Measurements from ENCODE around the gene MLXIPL. TPM values are rescaled to one million over a fixed set of nuclear protein-coding genes. Genes with fewer than 3 reads are reported as not detected.

Gene MLXIPL
- total RNA-seq, 1 donor from 2014 or later = 8.7 TPM

DNA sequence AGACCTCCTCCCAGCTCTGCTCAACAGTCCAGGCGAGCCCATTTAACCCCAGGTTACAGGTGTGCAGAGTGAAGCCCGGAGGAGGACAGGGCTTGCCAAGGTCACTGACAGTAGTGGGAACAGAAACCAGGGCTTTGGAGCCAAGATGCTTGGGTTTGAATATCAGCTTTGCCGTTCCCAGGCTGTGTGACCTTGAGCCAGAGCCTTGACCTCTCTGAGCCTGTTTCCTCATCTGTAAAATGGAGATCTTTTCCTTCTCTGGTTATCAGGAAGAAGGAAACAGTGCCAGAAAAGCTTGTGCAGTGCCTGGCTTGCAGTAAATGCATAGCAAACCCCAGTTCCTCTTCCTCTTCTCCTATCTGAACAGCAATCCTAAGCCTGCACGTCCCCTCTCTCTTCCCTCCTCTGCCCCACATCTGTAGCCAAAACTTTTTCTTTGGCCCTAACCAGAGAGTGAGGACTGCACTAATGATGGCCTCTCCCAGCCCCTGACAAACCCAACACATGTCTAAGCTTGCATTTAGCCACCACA lies 21.4 kb upstream of the MLXIPL start:
- TF ChIP-seq CTCF (IDR thresholded peaks at IDR 0.05; ENCODE audit: unreplicated experiment) = no peak
- Mint-ChIP-seq H3K27me3 (ENCODE audit: unreplicated experiment) (peaks cover 22% of the 10 kb centered on the region), H3K36me3 (ENCODE audit: low read depth, unreplicated experiment) (no peaks in the 10 kb centered on the region), H3K4me3 (ENCODE audit: unreplicated experiment) (no peak overlapping the region), H3K4me1 (ENCODE audit: unreplicated experiment) (peaks cover 25% of the 10 kb centered on the region), H3K27ac (ENCODE audit: unreplicated experiment) (no peak overlapping the region), H3K9me3 (ENCODE audit: unreplicated experiment) (no peaks in the 10 kb centered on the region)
- DNase-seq (ENCODE audit: low spot score) = no peak

DNA sequence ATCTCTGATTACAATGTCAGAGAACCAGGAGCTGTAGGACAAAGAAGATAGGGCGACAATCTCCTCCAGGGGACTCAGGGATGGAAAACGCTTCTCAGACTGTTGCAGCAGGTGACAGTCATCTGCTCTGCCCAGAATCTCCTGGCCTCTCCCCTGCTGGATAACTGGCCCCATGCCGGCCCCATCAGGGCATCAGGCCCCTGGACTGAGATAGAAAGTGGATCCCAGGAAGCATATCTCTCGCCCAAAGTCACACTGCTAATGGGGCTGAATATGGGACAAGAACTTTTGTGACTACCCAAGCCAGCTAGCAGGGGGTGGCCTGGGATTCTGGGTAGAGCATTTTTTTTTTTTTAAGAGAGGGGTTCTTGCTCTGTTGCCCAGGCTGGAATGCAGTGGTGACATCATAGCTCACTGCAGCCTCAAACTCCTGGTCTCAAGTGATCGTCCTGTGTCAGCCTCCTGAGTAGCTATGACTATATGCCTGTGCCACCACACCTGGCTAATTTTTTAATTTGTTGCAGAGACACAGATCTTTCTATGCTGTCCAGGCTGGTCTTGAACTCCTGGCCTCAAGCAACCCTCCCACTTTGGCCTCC lies 20.5 kb upstream of the MLXIPL start:
- Mint-ChIP-seq H3K27me3 (ENCODE audit: unreplicated experiment) (peaks cover 16% of the 10 kb centered on the region), H3K36me3 (ENCODE audit: low read depth, unreplicated experiment) (no peaks in the 10 kb centered on the region), H3K9me3 (ENCODE audit: unreplicated experiment) (no peaks in the 10 kb centered on the region), H3K4me3 (ENCODE audit: unreplicated experiment) (no peak overlapping the region), H3K4me1 (ENCODE audit: unreplicated experiment) (peaks cover 21% of the 10 kb centered on the region), H3K27ac (ENCODE audit: unreplicated experiment) (no peak overlapping the region)
- no peak for TF ChIP-seq CTCF (IDR thresholded peaks at IDR 0.05; ENCODE audit: unreplicated experiment)
- no peak for DNase-seq (ENCODE audit: low spot score)

DNA sequence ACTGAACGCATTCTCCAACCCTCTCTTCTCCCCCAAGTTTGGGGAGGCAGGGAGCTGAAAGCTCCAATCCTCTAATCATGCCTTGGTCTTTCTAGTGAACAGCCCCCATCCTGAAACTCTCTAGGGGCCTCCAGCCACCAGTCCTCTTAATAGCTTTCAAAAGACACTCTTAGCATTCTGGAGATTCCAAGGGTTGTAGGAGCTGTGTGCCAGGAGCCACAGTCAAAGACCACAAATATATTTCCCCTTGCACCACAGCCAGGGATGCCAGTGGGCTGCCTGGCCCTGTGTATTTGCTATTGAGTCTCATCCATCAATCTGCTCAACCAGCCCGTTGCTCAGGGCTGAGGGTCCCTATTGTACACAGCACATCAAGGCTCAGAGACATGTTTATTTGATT lies 18.5 kb upstream of the MLXIPL start:
- no peak for DNase-seq (ENCODE audit: low spot score)
- Mint-ChIP-seq H3K27ac (ENCODE audit: unreplicated experiment) (no peak overlapping the region), H3K4me1 (ENCODE audit: unreplicated experiment) (peaks cover 16% of the 10 kb centered on the region), H3K9me3 (ENCODE audit: unreplicated experiment) (no peaks in the 10 kb centered on the region), H3K4me3 (ENCODE audit: unreplicated experiment) (no peak overlapping the region), H3K36me3 (ENCODE audit: low read depth, unreplicated experiment) (no peaks in the 10 kb centered on the region), H3K27me3 (ENCODE audit: unreplicated experiment) (peaks cover 9% of the 10 kb centered on the region)
- TF ChIP-seq CTCF (IDR thresholded peaks at IDR 0.05; ENCODE audit: unreplicated experiment) = no peak

DNA sequence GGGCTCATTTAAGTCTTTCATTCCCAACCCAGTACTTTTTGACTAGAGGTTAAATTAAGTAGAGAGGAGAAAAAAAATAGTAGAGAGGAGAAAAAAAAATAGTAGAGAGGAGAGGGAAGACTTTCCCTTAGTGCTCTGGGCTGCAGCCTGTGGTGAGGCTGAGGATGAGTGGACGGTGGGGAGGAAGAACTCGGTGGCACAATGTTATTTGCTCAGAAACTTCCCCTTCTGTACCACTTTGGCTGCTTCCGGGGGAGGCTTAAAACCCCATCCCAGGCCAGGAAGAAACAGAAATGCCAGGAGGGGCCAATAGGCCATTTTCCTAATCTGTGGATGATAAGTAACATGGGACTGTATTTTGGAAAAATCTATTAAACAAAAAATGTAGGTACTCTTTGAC lies 14.6 kb upstream of the MLXIPL start:
- H3K36me3 Mint-ChIP-seq (ENCODE audit: low read depth, unreplicated experiment) = no peaks in the 10 kb centered on the region
- no peak overlapping the region for H3K27ac Mint-ChIP-seq (ENCODE audit: unreplicated experiment)
- H3K4me1 Mint-ChIP-seq (ENCODE audit: unreplicated experiment) = no peaks in the 10 kb centered on the region
- TF ChIP-seq CTCF (IDR thresholded peaks at IDR 0.05; ENCODE audit: unreplicated experiment) = no peak
- no peak overlapping the region for H3K4me3 Mint-ChIP-seq (ENCODE audit: unreplicated experiment)
- peaks cover 4% of the 10 kb centered on the region for H3K27me3 Mint-ChIP-seq (ENCODE audit: unreplicated experiment)
- DNase-seq (ENCODE audit: low spot score) = no peak
- no peaks in the 10 kb centered on the region for H3K9me3 Mint-ChIP-seq (ENCODE audit: unreplicated experiment)

DNA sequence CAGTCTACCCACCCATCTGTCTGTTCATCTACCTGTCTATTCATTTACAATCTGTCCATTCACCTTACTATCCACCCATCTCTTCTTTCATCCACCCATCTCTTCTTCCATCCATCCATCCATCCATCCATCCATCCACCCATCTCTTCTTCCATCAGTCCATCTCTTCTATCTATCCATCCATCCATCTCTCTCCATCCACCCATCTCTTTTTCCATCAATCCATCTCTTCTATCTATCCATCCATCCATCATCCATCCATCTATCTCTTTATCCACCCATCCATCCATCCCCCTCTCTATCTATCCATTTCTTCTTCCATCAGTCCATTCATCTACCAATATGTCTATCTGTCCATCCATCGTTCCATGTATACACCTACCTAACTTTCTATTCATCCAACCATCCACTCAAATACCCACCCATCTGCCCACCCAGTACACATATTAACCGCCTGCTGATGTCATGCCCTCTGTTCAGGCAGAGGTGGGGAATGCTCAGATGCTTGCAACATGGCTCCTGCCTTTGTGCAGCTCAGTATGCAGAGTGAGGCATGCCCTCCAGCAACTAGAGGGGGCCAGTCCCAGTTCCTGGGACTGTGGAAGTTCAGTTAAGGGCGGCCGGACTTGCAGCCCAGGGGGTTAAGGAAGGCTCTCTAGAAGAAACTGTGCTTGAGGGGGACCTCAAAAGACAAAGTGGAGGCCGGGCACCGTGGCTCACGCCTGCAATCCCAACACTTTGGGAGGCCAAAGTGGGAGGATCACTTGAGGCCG lies 11.3 kb upstream of the MLXIPL start:
- Mint-ChIP-seq H3K36me3 (ENCODE audit: low read depth, unreplicated experiment) (no peaks in the 10 kb centered on the region), H3K4me1 (ENCODE audit: unreplicated experiment) (peaks cover 2% of the 10 kb centered on the region), H3K9me3 (ENCODE audit: unreplicated experiment) (no peaks in the 10 kb centered on the region), H3K4me3 (ENCODE audit: unreplicated experiment) (no peak overlapping the region), H3K27me3 (ENCODE audit: unreplicated experiment) (peaks cover 5% of the 10 kb centered on the region), H3K27ac (ENCODE audit: unreplicated experiment) (no peak overlapping the region)
- no peak for DNase-seq (ENCODE audit: low spot score)
- no peak for TF ChIP-seq CTCF (IDR thresholded peaks at IDR 0.05; ENCODE audit: unreplicated experiment)

Data from endothelial cell (in vitro differentiated cells).